Measurements from ENCODE around the gene RPS18.
"Not testable (repeated sequence)": the region's sequence is repeated elsewhere in the genome, so short reads cannot be mapped to it uniquely, and the experiment has no call there.

The RPS18 gene

GRCh38 chr6:33272275-33273128 is 627 bp downstream of the RPS18 start:
- no peak for DNase-seq (ENCODE audit: low read depth in 2 of 2)

DNA sequence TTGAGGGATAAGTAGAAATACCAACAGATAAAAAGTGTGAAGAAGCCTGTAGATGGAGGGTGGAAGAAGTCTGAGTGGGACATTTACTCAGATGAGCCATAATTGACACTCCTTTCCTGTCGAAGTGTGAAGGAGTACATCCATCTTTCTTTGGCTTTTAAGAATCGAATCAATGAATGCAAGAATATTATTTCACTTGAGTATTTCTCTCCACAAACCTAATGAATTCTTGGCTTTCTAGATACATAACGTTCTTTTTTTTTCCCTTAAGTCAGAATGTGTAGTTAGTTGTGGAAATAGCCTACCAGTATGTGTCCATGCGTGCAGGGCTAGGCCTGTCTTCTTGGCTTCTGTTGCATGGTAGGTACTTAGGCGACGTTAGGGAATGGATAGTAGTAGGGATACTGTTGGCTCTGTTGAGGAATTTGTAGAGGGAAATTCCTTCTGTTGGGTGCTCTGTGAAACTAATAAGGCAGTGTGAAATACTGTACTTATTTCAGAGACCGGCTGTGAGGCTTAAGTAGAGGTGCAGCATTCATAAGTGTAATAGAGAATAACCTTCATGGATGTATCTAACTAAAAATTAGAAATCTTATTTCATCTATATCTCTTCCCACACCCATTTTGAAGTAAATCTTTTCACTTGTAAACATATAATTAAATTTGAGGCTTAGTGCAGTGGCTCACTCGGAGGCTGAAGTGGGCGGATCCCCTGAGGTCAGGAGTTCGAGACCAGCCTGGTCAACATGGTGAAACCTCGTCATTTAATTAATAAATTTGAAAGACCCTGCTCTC is 1.5 kb downstream of the RPS18 start:
- DNase-seq (ENCODE audit: low read depth in 2 of 2), result no peak

DNA sequence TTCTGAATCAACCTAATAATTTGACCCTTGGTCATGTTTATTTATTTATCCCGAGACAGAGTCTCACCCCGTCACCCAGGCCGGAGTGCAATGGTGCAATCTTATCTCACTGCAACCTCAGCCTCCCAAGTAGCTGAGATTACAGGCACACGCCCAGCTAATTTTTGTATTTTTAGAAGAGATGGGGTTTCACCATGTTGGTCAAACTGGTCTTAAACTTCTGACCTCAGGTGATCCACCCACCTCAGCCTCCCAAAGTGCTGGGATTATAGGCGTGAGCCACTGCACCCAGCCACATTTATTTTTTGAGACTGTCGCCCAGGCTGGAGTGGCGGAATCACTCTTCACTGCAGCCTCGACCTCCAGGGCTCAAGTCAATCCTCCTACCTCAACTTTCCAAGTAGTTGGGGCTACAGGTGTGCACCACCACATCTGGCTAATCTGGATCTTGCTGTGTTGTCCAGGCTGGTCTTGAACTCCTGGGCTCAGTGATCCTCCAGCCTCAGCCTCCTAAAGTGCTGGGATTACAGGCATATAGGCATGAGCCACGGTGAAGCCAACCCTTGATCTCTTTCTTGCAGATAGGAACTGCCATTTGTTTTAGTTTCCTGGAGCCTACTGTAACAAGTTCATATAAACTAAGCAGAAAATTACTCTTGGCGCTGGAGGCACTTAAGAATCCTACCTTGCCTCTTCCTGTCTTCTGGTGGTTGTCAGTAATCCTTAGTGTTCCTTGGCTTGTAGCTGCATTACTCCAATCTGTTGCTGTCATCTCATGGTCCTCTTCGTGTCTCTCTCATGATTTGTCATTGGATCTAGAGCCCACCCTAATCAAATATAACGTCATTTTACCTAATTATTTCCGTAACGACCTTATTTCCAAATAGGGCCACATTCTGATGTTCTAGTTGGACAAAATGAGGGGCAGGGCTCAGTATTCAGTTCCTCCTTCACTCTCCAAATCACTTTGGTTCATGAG is 2.3 kb downstream of the RPS18 start:
- no peak for DNase-seq (ENCODE audit: low read depth in 2 of 2)

- DNase-seq (ENCODE audit: low read depth in 2 of 2), result not testable (repeated sequence)
Observed at GRCh38 chr6:33275795-33276580, 4.1 kb downstream of the RPS18 start.

GRCh38 chr6:33276581-33276863 is 4.6 kb downstream of the RPS18 start:
- no peak for DNase-seq (ENCODE audit: low read depth in 2 of 2)

- DNase-seq (ENCODE audit: low read depth in 2 of 2), result peak in 1 of 2 donors; percentile 35
Observed at GRCh38 chr6:33276864-33277662, 5.2 kb downstream of the RPS18 start, which contains the start of gene B3GALT4. Gene B3GALT4, plus strand, starts transcription at chr6:33277123. Its CDS starts 297 bp downstream, at chr6:33277420.

DNA sequence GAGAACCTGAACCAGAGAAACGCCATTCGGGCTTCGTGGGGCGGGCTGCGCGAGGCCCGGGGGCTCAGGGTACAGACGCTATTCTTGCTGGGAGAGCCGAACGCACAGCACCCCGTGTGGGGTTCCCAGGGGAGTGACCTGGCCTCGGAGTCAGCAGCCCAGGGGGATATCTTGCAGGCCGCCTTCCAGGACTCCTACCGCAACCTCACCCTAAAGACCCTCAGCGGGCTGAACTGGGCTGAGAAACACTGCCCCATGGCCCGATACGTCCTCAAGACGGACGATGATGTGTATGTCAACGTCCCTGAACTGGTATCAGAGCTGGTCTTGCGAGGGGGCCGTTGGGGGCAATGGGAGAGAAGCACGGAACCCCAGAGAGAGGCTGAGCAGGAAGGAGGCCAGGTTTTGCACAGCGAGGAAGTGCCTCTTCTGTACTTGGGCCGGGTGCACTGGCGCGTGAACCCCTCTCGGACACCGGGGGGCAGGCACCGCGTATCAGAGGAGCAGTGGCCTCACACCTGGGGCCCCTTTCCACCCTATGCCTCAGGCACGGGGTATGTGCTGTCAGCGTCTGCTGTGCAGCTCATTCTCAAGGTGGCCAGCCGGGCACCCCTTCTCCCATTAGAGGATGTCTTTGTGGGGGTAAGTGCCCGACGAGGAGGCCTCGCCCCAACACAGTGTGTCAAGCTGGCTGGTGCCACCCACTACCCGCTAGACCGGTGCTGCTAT is 6.0 kb downstream of the RPS18 start:
- no peak for DNase-seq (ENCODE audit: low read depth in 2 of 2)

DNA sequence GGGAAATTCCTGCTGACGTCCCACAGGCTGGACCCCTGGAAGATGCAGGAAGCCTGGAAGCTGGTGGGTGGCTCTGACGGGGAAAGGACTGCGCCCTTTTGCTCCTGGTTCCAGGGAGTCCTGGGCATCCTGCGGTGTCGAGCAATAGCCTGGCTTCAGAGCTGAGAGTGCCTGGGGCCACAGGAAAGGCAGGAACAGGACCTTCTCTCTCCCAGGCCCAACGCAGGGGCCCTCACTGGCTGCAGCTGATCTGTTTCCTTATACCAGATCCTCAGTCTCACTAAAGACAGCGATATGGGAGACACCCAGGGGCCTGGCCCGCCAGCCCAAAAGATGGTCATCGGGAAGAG is 6.5 kb downstream of the RPS18 start:
- no peak for DNase-seq (ENCODE audit: low read depth in 2 of 2)

- DNase-seq (ENCODE audit: low read depth in 2 of 2), result no peak
Observed at GRCh38 chr6:33278810-33279209, 6.9 kb downstream of the RPS18 start.

- DNase-seq (ENCODE audit: low read depth in 2 of 2), result no peak
Observed at GRCh38 chr6:33279257-33279695, 7.4 kb downstream of the RPS18 start.

DNA sequence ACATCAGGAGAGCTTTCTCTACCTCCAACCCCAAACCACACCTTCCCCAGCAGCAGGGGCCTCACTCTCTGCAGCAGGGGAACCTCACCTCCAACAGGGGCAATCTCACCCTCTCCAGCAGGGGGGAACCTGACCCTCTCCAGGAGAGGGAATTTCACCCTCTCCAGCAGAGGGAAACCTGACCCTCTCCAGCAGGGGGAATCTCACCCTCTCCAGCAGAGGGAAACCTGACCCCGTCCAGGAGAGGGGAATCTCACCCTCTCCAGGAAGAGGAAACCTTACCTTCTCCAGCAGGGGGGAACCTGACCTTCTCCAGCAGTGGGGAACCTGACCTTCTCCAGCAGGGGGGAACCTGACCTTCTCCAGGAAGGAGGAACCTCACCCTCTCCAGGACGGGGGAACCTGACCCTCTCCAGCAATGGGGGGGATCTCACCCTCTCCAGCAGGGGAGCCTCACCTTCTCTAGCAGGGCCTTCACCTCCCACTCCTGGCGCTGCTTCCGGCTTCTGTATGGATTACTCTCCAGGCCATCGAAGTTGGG is 8.2 kb downstream of the RPS18 start:
- no peak for DNase-seq (ENCODE audit: low read depth in 2 of 2)

DNA sequence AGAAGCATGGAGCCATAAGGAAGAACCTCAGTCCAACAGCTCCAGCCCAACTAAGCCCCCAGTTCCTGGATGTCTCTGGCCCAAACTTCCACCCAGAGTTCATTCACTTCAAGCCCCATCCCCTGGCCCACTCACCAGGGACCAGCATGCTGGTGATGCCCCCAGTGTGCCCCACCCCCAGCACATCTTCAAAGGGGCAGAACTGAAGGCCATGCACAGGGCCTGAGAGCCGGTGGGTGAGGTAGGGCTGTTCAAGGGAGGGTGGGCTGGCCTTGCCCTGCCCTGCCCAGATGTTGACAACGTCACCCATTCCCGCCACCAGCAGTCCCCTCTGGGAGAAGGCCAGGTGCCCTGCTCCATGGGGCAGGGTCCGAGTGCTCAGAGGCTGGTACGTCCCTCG is 8.7 kb downstream of the RPS18 start:
- no peak for DNase-seq (ENCODE audit: low read depth in 2 of 2)

DNA sequence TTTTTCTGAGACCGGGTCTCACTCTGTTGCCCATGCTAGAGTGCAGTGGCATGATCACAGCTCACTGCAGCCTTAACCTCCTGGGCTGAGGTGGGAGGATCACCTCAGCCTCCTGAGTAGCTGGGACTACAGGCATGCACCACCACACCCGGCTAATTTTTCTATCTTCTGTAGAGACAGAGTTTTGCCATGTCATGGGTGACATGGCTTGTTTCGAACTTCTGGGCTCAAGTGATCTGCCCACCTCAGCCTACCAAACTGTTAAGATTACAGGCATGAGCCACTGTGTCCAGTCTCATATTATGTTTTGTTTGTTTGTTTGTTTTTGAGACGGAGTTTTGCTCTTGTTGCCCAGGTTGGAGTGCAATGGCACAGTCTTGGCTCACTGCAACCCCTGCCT is 13.3 kb downstream of the RPS18 start:
- not testable (repeated sequence) for DNase-seq (ENCODE audit: low read depth in 2 of 2)

DNA sequence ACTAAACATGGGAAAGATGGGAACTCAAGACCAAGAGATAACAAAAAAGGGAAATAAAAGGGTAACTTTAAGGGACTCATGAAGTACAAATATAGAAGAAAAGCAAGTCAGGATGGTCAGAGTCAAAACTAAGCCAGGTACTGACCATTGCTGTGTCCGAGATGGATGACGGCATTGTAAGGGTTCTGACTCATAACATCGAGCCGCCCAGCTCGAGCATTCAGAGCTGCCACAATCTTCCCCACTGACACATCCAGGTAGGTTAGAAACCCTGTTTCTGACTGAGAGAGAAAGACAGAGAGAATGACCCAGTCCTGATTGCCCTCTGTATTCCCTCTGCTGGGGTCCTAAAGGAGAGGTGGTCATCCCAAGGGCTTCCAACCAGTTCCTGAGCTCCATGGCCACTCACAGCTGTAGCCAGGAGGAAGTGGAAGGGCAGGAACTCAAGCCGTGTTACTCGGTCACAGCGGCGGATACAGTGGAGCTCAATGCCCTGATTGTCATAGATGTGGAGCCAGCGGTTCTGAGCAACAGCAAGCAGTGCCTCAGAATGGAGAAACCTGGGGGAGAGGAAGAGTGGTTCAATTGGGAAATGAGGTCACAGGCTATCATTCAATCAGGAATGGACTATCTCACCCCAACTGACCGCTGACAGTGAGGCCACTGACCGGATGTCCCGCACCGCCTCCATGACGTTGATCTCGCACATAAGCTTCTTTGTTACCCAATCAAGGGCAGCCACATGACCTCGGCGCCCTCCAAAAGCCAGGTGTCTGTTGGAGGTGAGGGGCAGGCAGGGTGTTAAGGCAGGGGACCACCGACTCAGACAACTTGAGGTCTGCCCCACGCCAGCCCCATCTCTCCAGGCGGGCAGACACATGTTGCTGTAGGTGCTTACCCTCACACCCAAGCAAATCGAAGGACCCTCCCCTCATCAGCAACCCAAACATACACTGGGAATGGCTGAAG is 15.4 kb downstream of the RPS18 start:
- no peak for DNase-seq (ENCODE audit: low read depth in 2 of 2)

GRCh38 chr6:33288141-33288920 is 16.5 kb downstream of the RPS18 start:
- no peak for DNase-seq (ENCODE audit: low read depth in 2 of 2)

DNA sequence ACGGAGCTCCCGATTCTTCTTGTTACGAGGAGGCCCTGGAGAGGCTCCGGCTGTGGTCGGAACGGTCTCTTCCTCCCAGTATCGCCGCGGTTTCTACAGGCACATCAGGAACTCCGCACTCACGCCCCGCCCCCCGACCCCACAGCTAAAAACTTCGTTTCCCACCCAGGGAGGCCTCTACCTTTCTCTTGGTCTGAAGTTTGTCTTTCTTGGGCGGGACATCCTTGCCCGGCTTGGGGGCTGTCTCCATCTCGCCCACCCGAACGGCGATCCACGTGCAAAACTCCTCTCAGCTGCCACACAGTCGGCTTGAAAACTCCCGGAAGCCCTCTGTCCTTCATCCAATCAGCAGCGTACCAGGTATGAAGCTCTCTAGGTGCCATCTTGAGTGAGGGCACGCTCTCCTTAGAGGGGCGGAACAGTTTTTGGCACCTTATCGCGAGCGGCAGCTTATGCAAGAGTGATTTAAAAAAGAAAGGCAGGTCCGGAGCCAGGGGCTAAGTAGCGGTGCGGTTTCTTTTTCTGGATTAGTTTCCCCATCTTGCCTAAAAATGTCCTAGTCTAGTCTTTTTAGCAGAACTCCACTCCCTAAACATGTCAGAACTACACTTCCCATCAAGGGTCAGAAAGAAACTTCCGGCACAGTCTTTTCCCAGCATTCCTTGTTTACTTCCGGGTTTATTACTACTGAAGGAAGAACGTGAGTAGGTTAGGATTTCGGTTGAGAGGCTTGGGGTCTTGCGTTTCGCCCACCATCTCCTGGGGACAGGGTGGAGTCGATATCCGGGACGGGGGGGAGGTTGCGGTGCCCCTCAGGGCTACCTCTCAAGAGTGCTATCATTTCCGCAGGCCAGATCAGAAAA is 17.3 kb downstream of the RPS18 start, which contains the start of the genes PFDN6 and WDR46:
TSS of gene PFDN6 (plus strand) at position 681 of the 863 bp plus-strand sequence. CDS start 256 bp downstream, outside the sequence.
TSS of gene WDR46 (minus strand) at position 319 of the 863 bp plus-strand sequence. CDS start at position 250, 69 bp downstream.
- peak; percentile 61 to 75 for DNase-seq (ENCODE audit: low read depth in 2 of 2)

Data from activated CD8-positive, alpha-beta memory T cell treated with anti-CD3 and anti-CD28 coated beads for 4 hours (primary cell).